Left ventricle myocardium inferior (tissue), 1 donor: ENCODE results near the gene COMMD3. TPM values are rescaled to one million over a fixed set of nuclear protein-coding genes. Genes with fewer than 3 reads are reported as not detected.

Source experiments
- DNase-seq: peaks from one replicate; pipeline ENCODE4 v3.0.0-alpha.2; 2020
- H3K27ac ChIP-seq: fragments of 200-600 bp; replicated peaks from 2 replicates; pipeline ENCODE4 v1.8.0; 2021
- H3K27me3 ChIP-seq: fragments of 200-600 bp; 2 replicates; pipeline ENCODE4 v1.8.0; 2021; ENCODE audit warnings: low read depth
- H3K36me3 ChIP-seq: fragments of 200-600 bp; 2 replicates; pipeline ENCODE4 v1.8.0; 2021
- H3K4me1 ChIP-seq: fragments of 200-600 bp; 2 replicates; pipeline ENCODE4 v1.8.0; 2021
- H3K4me3 ChIP-seq: fragments of 200-600 bp; 2 replicates; pipeline ENCODE4 v1.8.0; 2021; ENCODE audit warnings: mild to moderate bottlenecking, moderate library complexity
- H3K9me3 ChIP-seq: fragments of 200-600 bp; replicated peaks from 2 replicates; pipeline ENCODE4 v1.8.0; 2021
- intact Hi-C: fragments of 100-400 bp; cut with micrococcal nuclease; formaldehyde crosslinking; loops from one replicate; pipeline ENCODE4 v1.11.0; 2022
- total RNA-seq: library from RNA; stranded (reverse); fragmentation: NEBNext Ultra II Directional; extraction: Animal tissue kit (Norgen Biotek cat#: 25700); gene quantifications from one replicate; pipeline ENCODE4 v1.2.1, GENCODE V29; 2021
- TF ChIP-seq, protein P1 (sequence below): fragments of 200-600 bp; IDR thresholded peaks from 2 replicates; pipeline ENCODE4 v1.8.0; 2021; ENCODE audit warnings: antibody characterized with exemption, mild to moderate bottlenecking, borderline replicate concordance
- donor health status: DM: no; HTN: yes; CAD: no; lungs with severe emphysema.

Gene COMMD3
- total RNA-seq, 1 donor from 2014 or later = 89.7 TPM

DNA sequence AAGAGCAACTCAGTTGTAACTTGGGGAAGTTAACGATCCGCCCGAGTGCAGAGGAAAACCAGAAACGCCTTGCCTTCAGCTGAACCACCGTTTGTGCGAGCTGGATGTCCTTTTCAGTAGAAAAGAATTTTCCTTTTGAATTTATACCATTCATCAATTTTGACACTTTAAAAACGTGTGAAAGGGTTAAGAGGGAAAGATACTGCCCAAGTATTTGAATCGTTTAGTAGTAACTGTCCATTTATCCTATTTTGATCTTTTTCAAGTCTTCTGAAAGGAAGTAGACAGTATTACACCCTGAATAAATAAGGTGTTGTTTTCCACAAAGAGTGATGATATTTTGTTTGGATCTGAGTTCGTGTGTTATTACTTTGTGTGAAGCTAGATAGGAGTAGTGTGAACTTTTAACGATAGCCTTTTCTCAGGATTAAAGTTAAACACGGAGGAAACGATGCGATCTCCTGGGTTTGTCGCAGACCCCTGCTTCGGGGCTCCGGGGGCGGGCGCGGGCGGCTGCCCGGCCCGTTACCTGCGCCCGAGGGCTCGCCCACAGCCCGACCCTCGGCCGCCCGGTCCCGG is 3.9 kb downstream of the COMMD3 start:
- peak overlapping the region; percentile 87 for H3K4me3 ChIP-seq
- H3K27me3 ChIP-seq = peaks cover 26% of the 10 kb centered on the region
- peak overlapping the region; percentile 95 for H3K27ac ChIP-seq
- no peaks in the 10 kb centered on the region for H3K9me3 ChIP-seq
- TF ChIP-seq, protein P1, sequence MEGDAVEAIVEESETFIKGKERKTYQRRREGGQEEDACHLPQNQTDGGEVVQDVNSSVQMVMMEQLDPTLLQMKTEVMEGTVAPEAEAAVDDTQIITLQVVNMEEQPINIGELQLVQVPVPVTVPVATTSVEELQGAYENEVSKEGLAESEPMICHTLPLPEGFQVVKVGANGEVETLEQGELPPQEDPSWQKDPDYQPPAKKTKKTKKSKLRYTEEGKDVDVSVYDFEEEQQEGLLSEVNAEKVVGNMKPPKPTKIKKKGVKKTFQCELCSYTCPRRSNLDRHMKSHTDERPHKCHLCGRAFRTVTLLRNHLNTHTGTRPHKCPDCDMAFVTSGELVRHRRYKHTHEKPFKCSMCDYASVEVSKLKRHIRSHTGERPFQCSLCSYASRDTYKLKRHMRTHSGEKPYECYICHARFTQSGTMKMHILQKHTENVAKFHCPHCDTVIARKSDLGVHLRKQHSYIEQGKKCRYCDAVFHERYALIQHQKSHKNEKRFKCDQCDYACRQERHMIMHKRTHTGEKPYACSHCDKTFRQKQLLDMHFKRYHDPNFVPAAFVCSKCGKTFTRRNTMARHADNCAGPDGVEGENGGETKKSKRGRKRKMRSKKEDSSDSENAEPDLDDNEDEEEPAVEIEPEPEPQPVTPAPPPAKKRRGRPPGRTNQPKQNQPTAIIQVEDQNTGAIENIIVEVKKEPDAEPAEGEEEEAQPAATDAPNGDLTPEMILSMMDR = no peak
- H3K36me3 ChIP-seq = no peaks in the 10 kb centered on the region
- H3K4me1 ChIP-seq = peaks cover 81% of the 10 kb centered on the region
- intact Hi-C loops = loop anchor here (10.0 kb wide), 1 partner anchor 315 kb away; the partner anchor contains the start of gene DNAJC1
- no peak for DNase-seq

DNA sequence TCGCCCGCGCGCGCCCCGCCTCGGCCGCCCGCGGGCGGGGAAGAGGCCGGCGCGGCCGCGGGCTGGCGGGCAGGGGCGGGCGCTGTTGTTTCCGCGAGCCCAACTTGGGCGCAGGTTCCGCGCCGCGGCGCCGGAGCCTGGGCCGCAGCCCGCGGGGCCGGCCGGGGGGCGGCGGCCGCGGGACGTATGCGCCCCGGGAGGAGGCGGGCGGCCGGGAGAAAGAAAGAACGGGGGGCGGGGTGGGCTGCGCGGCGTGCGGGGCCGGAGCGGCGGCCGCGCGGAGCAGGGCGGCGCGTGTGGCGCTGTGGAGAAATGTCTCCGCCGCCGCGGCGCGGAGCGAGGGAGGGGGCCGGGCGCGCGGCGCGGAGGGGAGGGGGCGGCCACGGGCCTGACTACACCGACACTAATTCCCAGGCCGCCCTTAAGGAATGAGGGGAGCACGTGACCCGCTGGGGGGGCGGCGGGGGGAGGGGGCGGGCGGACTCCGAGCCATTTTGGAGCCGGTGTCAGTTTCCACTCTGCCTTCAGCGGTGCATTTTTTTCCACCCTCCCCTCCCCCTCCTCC is 4.5 kb downstream of the COMMD3 start, which contains the start of gene BMI1:
Gene BMI1, plus strand, starts transcription at position 509 of the 565 bp plus-strand sequence. CDS start 5,351 bp downstream, outside the sequence.
- Histone ChIP-seq H3K36me3 (no peaks in the 10 kb centered on the region), H3K27ac (peak within 1 kb of the TSS; percentile 95), H3K4me1 (peaks cover 79% of the 10 kb centered on the region), H3K4me3 (peak within 1 kb of the TSS; percentile 87), H3K9me3 (no peaks in the 10 kb centered on the region), H3K27me3 (peaks cover 26% of the 10 kb centered on the region)
- peak; percentile 81 for DNase-seq
- TF ChIP-seq, protein P1 = no peak
- intact Hi-C loops = no loop called here

DNA sequence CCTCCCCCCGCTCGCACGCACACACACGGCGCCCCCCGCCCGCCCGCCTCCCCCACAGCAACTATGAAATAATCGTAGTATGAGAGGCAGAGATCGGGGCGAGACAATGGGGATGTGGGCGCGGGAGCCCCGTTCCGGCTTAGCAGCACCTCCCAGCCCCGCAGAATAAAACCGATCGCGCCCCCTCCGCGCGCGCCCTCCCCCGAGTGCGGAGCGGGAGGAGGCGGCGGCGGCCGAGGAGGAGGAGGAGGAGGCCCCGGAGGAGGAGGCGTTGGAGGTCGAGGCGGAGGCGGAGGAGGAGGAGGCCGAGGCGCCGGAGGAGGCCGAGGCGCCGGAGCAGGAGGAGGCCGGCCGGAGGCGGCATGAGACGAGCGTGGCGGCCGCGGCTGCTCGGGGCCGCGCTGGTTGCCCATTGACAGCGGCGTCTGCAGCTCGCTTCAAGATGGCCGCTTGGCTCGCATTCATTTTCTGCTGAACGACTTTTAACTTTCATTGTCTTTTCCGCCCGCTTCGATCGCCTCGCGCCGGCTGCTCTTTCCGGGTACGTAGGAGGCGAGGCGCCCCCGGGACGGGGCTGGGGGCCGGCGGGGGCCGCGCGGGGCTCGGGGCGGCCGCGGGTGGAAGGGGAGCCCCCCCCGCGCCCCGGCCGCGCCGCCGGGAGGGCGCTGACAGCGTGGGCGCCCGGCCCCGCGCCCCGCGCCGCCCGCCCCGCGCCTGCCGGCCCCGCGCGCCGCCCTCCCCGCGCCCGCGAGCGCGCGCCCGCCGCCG is 5.2 kb downstream of the COMMD3 start:
- Histone ChIP-seq H3K27ac (peak overlapping the region; percentile 95), H3K36me3 (peaks cover 2% of the 10 kb centered on the region), H3K4me3 (peak overlapping the region; percentile 87), H3K4me1 (peaks cover 82% of the 10 kb centered on the region), H3K9me3 (no peaks in the 10 kb centered on the region), H3K27me3 (peaks cover 26% of the 10 kb centered on the region)
- TF ChIP-seq, protein P1 = peak; percentile 7
- peak; percentile 72 for DNase-seq
- intact Hi-C loops = no loop called here

DNA sequence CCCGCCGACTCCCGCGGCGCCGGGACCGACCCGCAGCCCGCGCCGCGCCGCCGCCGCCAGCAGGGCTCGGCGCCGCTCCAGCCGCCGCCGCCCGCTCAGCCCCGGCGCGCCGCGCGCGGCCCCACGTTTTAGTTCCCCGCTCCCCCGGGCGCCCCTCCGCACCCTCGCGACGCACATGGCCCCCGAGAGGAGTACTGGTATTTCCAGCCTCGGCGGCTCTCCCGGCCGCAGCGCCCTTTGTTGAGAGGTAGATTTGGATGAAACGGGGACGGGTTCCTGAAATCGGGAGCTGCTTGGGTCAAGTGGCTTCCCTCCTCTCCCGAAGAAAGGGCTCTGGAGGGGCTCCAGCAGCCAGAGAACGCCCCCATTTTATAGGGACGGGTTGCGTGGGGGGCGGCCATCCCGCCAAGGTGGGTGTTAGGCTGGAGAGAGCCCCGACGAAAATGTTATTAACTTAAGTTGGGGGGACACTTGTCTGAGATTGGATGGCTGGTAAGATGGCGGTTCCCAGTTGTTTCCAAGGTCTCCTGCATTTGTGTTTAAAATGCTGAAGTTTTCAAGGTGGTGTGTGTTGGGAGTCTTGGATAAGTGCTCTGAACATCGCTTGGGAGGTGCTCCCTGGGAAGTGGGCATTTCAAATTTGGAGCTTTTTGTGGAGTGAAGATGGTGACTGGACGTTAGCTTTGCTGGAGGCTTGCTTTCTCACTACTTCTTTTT is 5.9 kb downstream of the COMMD3 start:
- DNase-seq = no peak
- Histone ChIP-seq H3K36me3 (peaks cover 9% of the 10 kb centered on the region), H3K4me1 (peaks cover 77% of the 10 kb centered on the region), H3K9me3 (no peaks in the 10 kb centered on the region), H3K27me3 (peaks cover 26% of the 10 kb centered on the region), H3K27ac (no peak overlapping the region), H3K4me3 (peak overlapping the region; percentile 77)
- intact Hi-C loops = no loop called here
- TF ChIP-seq, protein P1 = no peak

DNA sequence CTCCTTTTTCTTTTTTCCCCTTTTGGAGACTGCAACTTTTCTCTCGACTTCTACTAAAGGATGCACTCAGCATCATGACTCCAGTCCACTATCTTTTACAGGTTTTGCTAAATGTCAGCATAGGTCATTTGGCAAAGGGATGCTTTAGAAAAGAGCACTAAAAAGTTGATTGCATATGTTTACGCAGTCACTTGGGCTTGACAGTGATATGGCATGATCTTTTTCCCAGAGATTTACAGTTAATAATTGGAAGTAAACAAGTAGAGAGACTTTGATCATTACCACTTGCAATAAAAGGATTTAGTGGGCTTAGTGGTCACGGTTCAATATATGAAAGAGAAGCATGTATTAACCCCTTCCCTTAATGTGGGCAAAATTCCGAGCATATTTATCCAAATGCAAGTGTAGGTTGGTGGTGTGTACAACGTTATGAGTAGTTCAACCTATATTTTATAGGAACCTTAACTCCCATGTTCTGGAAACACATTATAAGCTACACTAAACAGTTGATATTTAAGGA is 6.5 kb downstream of the COMMD3 start:
- peak overlapping the region; percentile 77 for H3K4me3 ChIP-seq
- H3K36me3 ChIP-seq = peaks cover 15% of the 10 kb centered on the region
- no peak for DNase-seq
- H3K9me3 ChIP-seq = no peaks in the 10 kb centered on the region
- TF ChIP-seq, protein P1 = no peak
- peaks cover 26% of the 10 kb centered on the region for H3K27me3 ChIP-seq
- H3K4me1 ChIP-seq = peaks cover 71% of the 10 kb centered on the region
- no peak overlapping the region for H3K27ac ChIP-seq
- intact Hi-C loops = no loop called here
